Astrocyte of the spinal cord (primary cell): Measurements from ENCODE around the gene GPR78.

Experiments
- DNase-seq: peaks from one replicate; pipeline ENCODE4 v3.0.0; 2011; ENCODE audit warnings: low read depth, low spot score
- H3K4me3 ChIP-seq: 2 replicates; pipeline ENCODE4 v1.5.1; 2011; ENCODE audit warnings: low read depth, mild to moderate bottlenecking, low read length, moderate library complexity
- CTCF ChIP-seq: IDR thresholded peaks from 2 replicates; pipeline ENCODE4 v1.5.1; 2012; ENCODE audit warnings: low read depth, mild to moderate bottlenecking, low read length, inconsistent platforms
- in situ Hi-C: cut with HindIII; loops from 2 replicates; pipeline ENCODE4 v1.10.0; 2017; ENCODE audit warnings: low sequenced_read_pairs

GPR78 gene

GRCh38 chr4:8579526-8580320 is 469 bp upstream of the GPR78 start:
- in situ Hi-C loops: no loop called here
- H3K4me3 ChIP-seq: no peak overlapping the region
- TF ChIP-seq CTCF: no peak
- no peak for DNase-seq

- no peak overlapping the region for H3K4me3 ChIP-seq
- DNase-seq: no peak
Measured at GRCh38 chr4:8581094-8581861, 1.1 kb downstream of the GPR78 start.

GRCh38 chr4:8582016-8582415 is 1.8 kb downstream of the GPR78 start:
- DNase-seq: no peak
- in situ Hi-C loops: no loop called here
- no peak for TF ChIP-seq CTCF
- no peak overlapping the region for H3K4me3 ChIP-seq

More at GRCh38 chr4:8581094-8581861, 1.1 kb downstream of the GPR78 start:
- TF ChIP-seq CTCF: no peak
- in situ Hi-C loops: no loop called here

- in situ Hi-C loops: no loop called here
- DNase-seq: no peak
- no peak for TF ChIP-seq CTCF
- H3K4me3 ChIP-seq: no peak overlapping the region
Measured at GRCh38 chr4:8582436-8582835, 2.2 kb downstream of the GPR78 start.

- in situ Hi-C loops: no loop called here
Measured at GRCh38 chr4:8582941-8583654, 2.9 kb downstream of the GPR78 start.

More at GRCh38 chr4:8582941-8583654, 2.9 kb downstream of the GPR78 start:
- TF ChIP-seq CTCF: no peak
- no peak overlapping the region for H3K4me3 ChIP-seq
- DNase-seq: no peak
